ENCODE measurements around the gene FGF14. TPM values are rescaled to one million over a fixed set of nuclear protein-coding genes. Genes with fewer than 3 reads are reported as not detected.
"Not testable (repeated sequence)": the region's sequence is repeated elsewhere in the genome, so short reads cannot be mapped to it uniquely, and the experiment has no call there.

FGF14 gene
- total RNA-seq, 1 experiment from 2014 or later = not detected

GRCh38 chr13:102103469-102103868 lies 298.4 kb downstream of the FGF14 start:
- Histone ChIP-seq H3K9me3 (ENCODE audit: low read length) (no peaks in the 10 kb centered on the region), H3F3A (ENCODE audit: low read length, unreplicated experiment) (no peaks in the 10 kb centered on the region), H3K36me3 (ENCODE audit: low read depth, low read length) (no peaks in the 10 kb centered on the region), H3K9me2 (replicated peaks; ENCODE audit: low read length) (no peaks in the 10 kb centered on the region), H3K79me2 (ENCODE audit: low read length) (no peaks in the 10 kb centered on the region), H3K27ac (ENCODE audit: low read length) (no peak overlapping the region), H3K4me3 (ENCODE audit: low read length) (no peak overlapping the region), H4K20me1 (ENCODE audit: low read length) (no peaks in the 10 kb centered on the region), H3K4me2 (ENCODE audit: low read length) (no peak overlapping the region), H2AFZ (ENCODE audit: low read length) (no peak overlapping the region), H3K4me1 (ENCODE audit: insufficient read depth, low read length) (no peaks in the 10 kb centered on the region), H3K27me3 (ENCODE audit: low read length) (peaks cover 23% of the 10 kb centered on the region), H3K9ac (ENCODE audit: low read length) (no peak overlapping the region)
- CTCF ChIA-PET = no interaction called here
- POLR2A ChIA-PET (ENCODE audit: unreplicated experiment) = no interaction called here
- intact Hi-C loops (cut with micrococcal nuclease) = no loop called here
- DNase-seq = no peak
- BruUV-seq (replicated peaks) = no TSS peak
- ATAC-seq = no peak
- TF ChIP-seq EZH2 (IDR thresholded peaks at IDR 0.05; ENCODE audit: low read length, unreplicated experiment) (no peak), EZH2phosphoT487 (IDR thresholded peaks at IDR 0.05; ENCODE audit: borderline replicate concordance, low read length) (no peak), CTCF (conservative IDR thresholded peaks at IDR 0.05; ENCODE audit: low read depth, low read length) (no peak)

- no peaks in the 10 kb centered on the region for H3K4me1 ChIP-seq (ENCODE audit: insufficient read depth, low read length)
- no peaks in the 10 kb centered on the region for H3K9me2 ChIP-seq (replicated peaks; ENCODE audit: low read length)
- POLR2A ChIA-PET (ENCODE audit: unreplicated experiment) = interaction anchor here (1.1 kb wide), 1 partner anchor 1055 kb away, joined by 5 read pairs; no protein-coding TSS in a partner anchor
- TF ChIP-seq EZH2 (IDR thresholded peaks at IDR 0.05; ENCODE audit: low read length, unreplicated experiment) = no peak
- no peak for TF ChIP-seq CTCF (conservative IDR thresholded peaks at IDR 0.05; ENCODE audit: low read depth, low read length)
- no peak for TF ChIP-seq EZH2phosphoT487 (IDR thresholded peaks at IDR 0.05; ENCODE audit: borderline replicate concordance, low read length)
- DNase-seq (no peak), ATAC-seq (no peak)
- H3K27ac ChIP-seq (ENCODE audit: low read length) = no peak overlapping the region
- no peaks in the 10 kb centered on the region for H3K9me3 ChIP-seq (ENCODE audit: low read length)
- H4K20me1 ChIP-seq (ENCODE audit: low read length) = no peaks in the 10 kb centered on the region
- H3K4me2 ChIP-seq (ENCODE audit: low read length) = no peak overlapping the region
- H3K4me3 ChIP-seq (ENCODE audit: low read length) = no peak overlapping the region
- no peaks in the 10 kb centered on the region for H3K36me3 ChIP-seq (ENCODE audit: low read depth, low read length)
- H3K79me2 ChIP-seq (ENCODE audit: low read length) = no peaks in the 10 kb centered on the region
- H3K9ac ChIP-seq (ENCODE audit: low read length) = no peak overlapping the region
- H3F3A ChIP-seq (ENCODE audit: low read length, unreplicated experiment) = no peaks in the 10 kb centered on the region
- no TSS peak for BruUV-seq (replicated peaks)
- H3K27me3 ChIP-seq (ENCODE audit: low read length) = peaks cover 8% of the 10 kb centered on the region; the same call in 1 of the 2 replicates
- CTCF ChIA-PET = no interaction called here
- H2AFZ ChIP-seq (ENCODE audit: low read length) = no peak overlapping the region
- intact Hi-C loops (cut with micrococcal nuclease) = no loop called here
Observed at GRCh38 chr13:102100234-102100633, 301.6 kb downstream of the FGF14 start.

- ChIA-PET POLR2A (ENCODE audit: unreplicated experiment) (no interaction called here), CTCF (no interaction called here)
- intact Hi-C loops (cut with micrococcal nuclease) = no loop called here
- no peaks in the 10 kb centered on the region for H4K20me1 ChIP-seq (ENCODE audit: low read length)
- H3K4me1 ChIP-seq (ENCODE audit: insufficient read depth, low read length) = no peaks in the 10 kb centered on the region
- no peaks in the 10 kb centered on the region for H3F3A ChIP-seq (ENCODE audit: low read length, unreplicated experiment)
- H3K9me3 ChIP-seq (ENCODE audit: low read length) = no peaks in the 10 kb centered on the region
- H3K9me2 ChIP-seq (replicated peaks; ENCODE audit: low read length) = no peaks in the 10 kb centered on the region
- no peak overlapping the region for H2AFZ ChIP-seq (ENCODE audit: low read length)
- BruUV-seq (replicated peaks) = no TSS peak
- ATAC-seq = no peak
- H3K4me2 ChIP-seq (ENCODE audit: low read length) = no peak overlapping the region
- no peak overlapping the region for H3K9ac ChIP-seq (ENCODE audit: low read length)
- H3K27me3 ChIP-seq (ENCODE audit: low read length) = 0 out of 2 replicates have a peak, but pooled peaks cover under 1% of the 10 kb centered on the region
- no peak overlapping the region for H3K4me3 ChIP-seq (ENCODE audit: low read length)
- TF ChIP-seq EZH2phosphoT487 (IDR thresholded peaks at IDR 0.05; ENCODE audit: borderline replicate concordance, low read length) = no peak
- no peak for TF ChIP-seq EZH2 (IDR thresholded peaks at IDR 0.05; ENCODE audit: low read length, unreplicated experiment)
- no peak for TF ChIP-seq CTCF (conservative IDR thresholded peaks at IDR 0.05; ENCODE audit: low read depth, low read length)
- no peak overlapping the region for H3K27ac ChIP-seq (ENCODE audit: low read length)
- H3K79me2 ChIP-seq (ENCODE audit: low read length) = no peaks in the 10 kb centered on the region
- H3K36me3 ChIP-seq (ENCODE audit: low read depth, low read length) = no peaks in the 10 kb centered on the region
- no peak for DNase-seq
Observed at GRCh38 chr13:102097708-102098107, 304.1 kb downstream of the FGF14 start.

- CTCF ChIA-PET; H3K36me3 ChIP-seq (ENCODE audit: low read depth, low read length); ATAC-seq; H4K20me1 ChIP-seq (ENCODE audit: low read length); DNase-seq; H3K27ac ChIP-seq (ENCODE audit: low read length); H3K9me3 ChIP-seq (ENCODE audit: low read length); H3K4me3 ChIP-seq (ENCODE audit: low read length); intact Hi-C loops (cut with micrococcal nuclease); H3K9me2 ChIP-seq (replicated peaks; ENCODE audit: low read length); H3K9ac ChIP-seq (ENCODE audit: low read length); H2AFZ ChIP-seq (ENCODE audit: low read length); BruUV-seq (replicated peaks); H3F3A ChIP-seq (ENCODE audit: low read length, unreplicated experiment); H3K4me2 ChIP-seq (ENCODE audit: low read length); H3K4me1 ChIP-seq (ENCODE audit: insufficient read depth, low read length); H3K27me3 ChIP-seq (ENCODE audit: low read length); POLR2A ChIA-PET (ENCODE audit: unreplicated experiment); H3K79me2 ChIP-seq (ENCODE audit: low read length): not testable (repeated sequence)
Observed at GRCh38 chr13:102093288-102093687, 308.6 kb downstream of the FGF14 start.

Measured in PC-3 (cell line).